ENCODE data around the gene RNFT2. TPM values are rescaled to one million over a fixed set of nuclear protein-coding genes. Genes with fewer than 3 reads are reported as not detected.
"Not testable (repeated sequence)": the region's sequence is repeated elsewhere in the genome, so short reads cannot be mapped to it uniquely, and the experiment has no call there.

The RNFT2 gene
- polyA plus RNA-seq, 1 donor = 2.0 TPM

GRCh38 chr12:116771651-116772050 lies 33.5 kb downstream of the RNFT2 start:
- Histone ChIP-seq H3K9me3 (ENCODE audit: control insufficient read depth, low read depth, low read length) (no peaks in the 10 kb centered on the region), H3K27me3 (ENCODE audit: control insufficient read depth, insufficient read depth, low read length) (no peaks in the 10 kb centered on the region), H3K4me3 (ENCODE audit: low read length) (no peak overlapping the region), H3K36me3 (ENCODE audit: control insufficient read depth, insufficient read depth, low read length) (no peaks in the 10 kb centered on the region), H3K4me1 (ENCODE audit: control insufficient read depth, insufficient read depth, low read length) (no peaks in the 10 kb centered on the region), H3K27ac (ENCODE audit: low read length) (no peak overlapping the region)
- no CpG with 5 or more reads among the region's 8 CpGs for WGBS (ENCODE audit: insufficient coverage, low lambda C conversion rate)
- no peak for DNase-seq

GRCh38 chr12:116773276-116773731 lies 35.2 kb downstream of the RNFT2 start:
- Histone ChIP-seq H3K9me3 (ENCODE audit: control insufficient read depth, low read depth, low read length) (no peaks in the 10 kb centered on the region), H3K27ac (ENCODE audit: low read length) (no peak overlapping the region), H3K4me1 (ENCODE audit: control insufficient read depth, insufficient read depth, low read length) (no peaks in the 10 kb centered on the region), H3K36me3 (ENCODE audit: control insufficient read depth, insufficient read depth, low read length) (no peaks in the 10 kb centered on the region), H3K27me3 (ENCODE audit: control insufficient read depth, insufficient read depth, low read length) (no peaks in the 10 kb centered on the region), H3K4me3 (ENCODE audit: low read length) (no peak overlapping the region)
- no CpG with 5 or more reads among the region's 4 CpGs for WGBS (ENCODE audit: insufficient coverage, low lambda C conversion rate)
- no peak for DNase-seq

GRCh38 chr12:116774020-116774419 lies 35.9 kb downstream of the RNFT2 start:
- H3K27me3 ChIP-seq (ENCODE audit: control insufficient read depth, insufficient read depth, low read length) = no peaks in the 10 kb centered on the region
- H3K27ac ChIP-seq (ENCODE audit: low read length) = no peak overlapping the region
- H3K4me1 ChIP-seq (ENCODE audit: control insufficient read depth, insufficient read depth, low read length) = no peaks in the 10 kb centered on the region
- H3K4me3 ChIP-seq (ENCODE audit: low read length) = no peak overlapping the region
- no peaks in the 10 kb centered on the region for H3K9me3 ChIP-seq (ENCODE audit: control insufficient read depth, low read depth, low read length)
- DNase-seq = no peak
- WGBS (ENCODE audit: insufficient coverage, low lambda C conversion rate) = no CpG with 5 or more reads among the region's 4 CpGs
- no peaks in the 10 kb centered on the region for H3K36me3 ChIP-seq (ENCODE audit: control insufficient read depth, insufficient read depth, low read length)

GRCh38 chr12:116777245-116777644 lies 39.1 kb downstream of the RNFT2 start:
- no peaks in the 10 kb centered on the region for H3K9me3 ChIP-seq (ENCODE audit: control insufficient read depth, low read depth, low read length)
- H3K27ac ChIP-seq (ENCODE audit: low read length) = no peak overlapping the region
- no peak overlapping the region for H3K4me3 ChIP-seq (ENCODE audit: low read length)
- DNase-seq = no peak
- no CpG with 5 or more reads among the region's 1 CpG for WGBS (ENCODE audit: insufficient coverage, low lambda C conversion rate)
- H3K4me1 ChIP-seq (ENCODE audit: control insufficient read depth, insufficient read depth, low read length) = no peaks in the 10 kb centered on the region
- no peaks in the 10 kb centered on the region for H3K36me3 ChIP-seq (ENCODE audit: control insufficient read depth, insufficient read depth, low read length)
- no peaks in the 10 kb centered on the region for H3K27me3 ChIP-seq (ENCODE audit: control insufficient read depth, insufficient read depth, low read length)

GRCh38 chr12:116779597-116779996 lies 41.5 kb downstream of the RNFT2 start:
- DNase-seq = no peak
- H3K27ac ChIP-seq (ENCODE audit: low read length) = no peak overlapping the region
- no peak overlapping the region for H3K4me3 ChIP-seq (ENCODE audit: low read length)
- H3K27me3 ChIP-seq (ENCODE audit: control insufficient read depth, insufficient read depth, low read length) = no peaks in the 10 kb centered on the region
- no peaks in the 10 kb centered on the region for H3K36me3 ChIP-seq (ENCODE audit: control insufficient read depth, insufficient read depth, low read length)
- H3K9me3 ChIP-seq (ENCODE audit: control insufficient read depth, low read depth, low read length) = no peaks in the 10 kb centered on the region
- H3K4me1 ChIP-seq (ENCODE audit: control insufficient read depth, insufficient read depth, low read length) = no peaks in the 10 kb centered on the region
- WGBS (ENCODE audit: insufficient coverage, low lambda C conversion rate) = no CpG with 5 or more reads among the region's 2 CpGs

- Histone ChIP-seq H3K27me3 (ENCODE audit: control insufficient read depth, insufficient read depth, low read length) (no peaks in the 10 kb centered on the region), H3K27ac (ENCODE audit: low read length) (no peak overlapping the region), H3K4me3 (ENCODE audit: low read length) (no peak overlapping the region), H3K9me3 (ENCODE audit: control insufficient read depth, low read depth, low read length) (no peaks in the 10 kb centered on the region), H3K36me3 (ENCODE audit: control insufficient read depth, insufficient read depth, low read length) (no peaks in the 10 kb centered on the region), H3K4me1 (ENCODE audit: control insufficient read depth, insufficient read depth, low read length) (no peaks in the 10 kb centered on the region)
- WGBS (ENCODE audit: insufficient coverage, low lambda C conversion rate) = no CpG with 5 or more reads among the region's 4 CpGs
- DNase-seq = no peak
Observed at GRCh38 chr12:116780942-116781341, 42.8 kb downstream of the RNFT2 start.

GRCh38 chr12:116783525-116784237 lies 45.6 kb downstream of the RNFT2 start:
- H3K4me1 ChIP-seq (ENCODE audit: control insufficient read depth, insufficient read depth, low read length) = no peaks in the 10 kb centered on the region
- no peaks in the 10 kb centered on the region for H3K9me3 ChIP-seq (ENCODE audit: control insufficient read depth, low read depth, low read length)
- H3K4me3 ChIP-seq (ENCODE audit: low read length) = no peak overlapping the region
- WGBS (ENCODE audit: insufficient coverage, low lambda C conversion rate) = no CpG with 5 or more reads among the region's 6 CpGs
- H3K27me3 ChIP-seq (ENCODE audit: control insufficient read depth, insufficient read depth, low read length) = no peaks in the 10 kb centered on the region
- H3K27ac ChIP-seq (ENCODE audit: low read length) = no peak overlapping the region
- H3K36me3 ChIP-seq (ENCODE audit: control insufficient read depth, insufficient read depth, low read length) = no peaks in the 10 kb centered on the region
- no peak for DNase-seq

GRCh38 chr12:116784238-116784612 lies 46.1 kb downstream of the RNFT2 start:
- DNase-seq = no peak
- no peaks in the 10 kb centered on the region for H3K36me3 ChIP-seq (ENCODE audit: control insufficient read depth, insufficient read depth, low read length)
- H3K27me3 ChIP-seq (ENCODE audit: control insufficient read depth, insufficient read depth, low read length) = no peaks in the 10 kb centered on the region
- no peaks in the 10 kb centered on the region for H3K9me3 ChIP-seq (ENCODE audit: control insufficient read depth, low read depth, low read length)
- no CpG with 5 or more reads among the region's 7 CpGs for WGBS (ENCODE audit: insufficient coverage, low lambda C conversion rate)
- no peak overlapping the region for H3K4me3 ChIP-seq (ENCODE audit: low read length)
- H3K4me1 ChIP-seq (ENCODE audit: control insufficient read depth, insufficient read depth, low read length) = no peaks in the 10 kb centered on the region
- no peak overlapping the region for H3K27ac ChIP-seq (ENCODE audit: low read length)

- not testable (repeated sequence) for H3K27ac ChIP-seq (ENCODE audit: low read length); H3K9me3 ChIP-seq (ENCODE audit: control insufficient read depth, low read depth, low read length); H3K4me3 ChIP-seq (ENCODE audit: low read length); DNase-seq; H3K4me1 ChIP-seq (ENCODE audit: control insufficient read depth, insufficient read depth, low read length); H3K36me3 ChIP-seq (ENCODE audit: control insufficient read depth, insufficient read depth, low read length); H3K27me3 ChIP-seq (ENCODE audit: control insufficient read depth, insufficient read depth, low read length)
Observed at GRCh38 chr12:116789562-116789961, 51.4 kb downstream of the RNFT2 start.

GRCh38 chr12:116790066-116790465 lies 52.0 kb downstream of the RNFT2 start:
- H3K27ac ChIP-seq (ENCODE audit: low read length) = no peak overlapping the region
- H3K9me3 ChIP-seq (ENCODE audit: control insufficient read depth, low read depth, low read length) = no peaks in the 10 kb centered on the region
- H3K4me1 ChIP-seq (ENCODE audit: control insufficient read depth, insufficient read depth, low read length) = no peaks in the 10 kb centered on the region
- H3K36me3 ChIP-seq (ENCODE audit: control insufficient read depth, insufficient read depth, low read length) = no peaks in the 10 kb centered on the region
- WGBS (ENCODE audit: insufficient coverage, low lambda C conversion rate) = no CpG with 5 or more reads among the region's 1 CpG
- DNase-seq = no peak
- H3K27me3 ChIP-seq (ENCODE audit: control insufficient read depth, insufficient read depth, low read length) = no peaks in the 10 kb centered on the region
- H3K4me3 ChIP-seq (ENCODE audit: low read length) = no peak overlapping the region

- H3K4me3 ChIP-seq (ENCODE audit: low read length) = no peak overlapping the region
- H3K36me3 ChIP-seq (ENCODE audit: control insufficient read depth, insufficient read depth, low read length) = no peaks in the 10 kb centered on the region
- H3K9me3 ChIP-seq (ENCODE audit: control insufficient read depth, low read depth, low read length) = no peaks in the 10 kb centered on the region
- H3K4me1 ChIP-seq (ENCODE audit: control insufficient read depth, insufficient read depth, low read length) = no peaks in the 10 kb centered on the region
- no peaks in the 10 kb centered on the region for H3K27me3 ChIP-seq (ENCODE audit: control insufficient read depth, insufficient read depth, low read length)
- DNase-seq = no peak
- WGBS (ENCODE audit: insufficient coverage, low lambda C conversion rate) = 94% methylated on average over 3 of the region's 10 CpGs
- no peak overlapping the region for H3K27ac ChIP-seq (ENCODE audit: low read length)
Observed at GRCh38 chr12:116792403-116792802, 54.3 kb downstream of the RNFT2 start.
